Activated CD4-positive, alpha-beta T cell treated with anti-CD3 and anti-CD28 coated beads for 36 hours (primary cell): ENCODE data around the gene TMEM119. TPM values are rescaled to one million over a fixed set of nuclear protein-coding genes. Genes with fewer than 3 reads are reported as not detected.
"Not testable (repeated sequence)": the region's sequence is repeated elsewhere in the genome, so short reads cannot be mapped to it uniquely, and the experiment has no call there.

Experiments
- ATAC-seq: fragments of 200-7000 bp; cut with Tn5 transposase; one replicate; pipeline ENCODE4 v1.10.0; 2021; ENCODE audit warnings: mild to moderate bottlenecking, moderate library complexity
- CTCF ChIA-PET: fragments of 350-600 bp; sonication (Branson Sonifier 250); formaldehyde crosslinking; loops from one replicate; lab custom pipeline; 2021; ENCODE audit warnings: antibody characterized with exemption; lab: Charles Lee
- POLR2A ChIA-PET: fragments of 350-600 bp; sonication (Branson Sonifier 250); formaldehyde crosslinking; loops from one replicate; lab custom pipeline; 2021; ENCODE audit warnings: antibody characterized with exemption, inconsistent platforms; lab: Charles Lee
- DNase-seq: peaks from one replicate; pipeline ENCODE4 v3.0.0-alpha.2; 2020
- H3K27ac Mint-ChIP-seq: one replicate; pipeline ENCODE4 v1.8.0; 2021; ENCODE audit warnings: mixed read lengths
- H3K27me3 Mint-ChIP-seq: one replicate; pipeline ENCODE4 v1.8.0; 2021; ENCODE audit warnings: mixed read lengths
- H3K36me3 Mint-ChIP-seq: one replicate; pipeline ENCODE4 v1.8.0; 2021; ENCODE audit warnings: low read depth, mixed read lengths
- H3K4me1 Mint-ChIP-seq: one replicate; pipeline ENCODE4 v1.8.0; 2021; ENCODE audit warnings: mixed read lengths
- H3K4me3 Mint-ChIP-seq: one replicate; pipeline ENCODE4 v1.8.0; 2021; ENCODE audit warnings: mild to moderate bottlenecking, moderate library complexity, mixed read lengths
- H3K9me3 Mint-ChIP-seq: one replicate; pipeline ENCODE4 v1.8.0; 2021; ENCODE audit warnings: low read depth, mixed read lengths
- intact Hi-C, 2 experiments: fragments of 100-400 bp; cut with DNase I in 1 of 2; cut with micrococcal nuclease in 1 of 2; formaldehyde crosslinking; loops; one replicate each; pipeline versions ENCODE4 v1.14.2 to v1.15.1; 2022 to 2024; cut with DNase I, micrococcal nuclease
- total RNA-seq, 2 experiments: library from RNA; stranded (reverse); gene quantifications; one replicate each; pipeline ENCODE4 v1.2.3, GENCODE V29; 2021

TMEM119 gene
- total RNA-seq, 2 experiments from 2014 or later: 0.21 to 0.28 TPM

GRCh38 chr12:108562348-108563135 is 35.3 kb downstream of the TMEM119 start, which contains the start of gene ISCU:
ISCU (plus strand) TSS chr12:108562596; CDS start chr12:108562623, 27 bp downstream.
- ATAC-seq: peak; percentile 57
- Mint-ChIP-seq H3K27me3 (no peaks in the 10 kb centered on the region), H3K4me1 (peaks cover 48% of the 10 kb centered on the region), H3K4me3 (peak within 1 kb of the TSS; percentile 100), H3K27ac (peak within 1 kb of the TSS; percentile 100), H3K9me3 (no peaks in the 10 kb centered on the region), H3K36me3 (peaks cover 47% of the 10 kb centered on the region)
- peak; percentile 99 for DNase-seq
- intact Hi-C loops: loop anchor here (1.0 to 10.0 kb wide), 24 partner anchors 11 to 1470 kb away; partner anchors contain the start of genes ALKBH2 (in 2 of the 2), CORO1C (in 2 of the 2), USP30 (in 2 of the 2) and CRY1 (in 1 of the 2)
- ChIA-PET CTCF (interaction anchor here (0.6 to 12.8 kb wide), 10 partner anchors 8 to 915 kb away, joined by 3 to 270 read pairs (median 5); partner anchors contain the start of genes KCTD10, SELPLG and UBE3B), POLR2A (interaction anchor here (0.6 to 1.7 kb wide), 8 partner anchors 11 to 804 kb away, joined by 3 to 7 read pairs (median 4); no protein-coding TSS in a partner anchor)

- ChIA-PET POLR2A (interaction anchor here (0.6 to 1.7 kb wide), 8 partner anchors 11 to 803 kb away, joined by 3 to 7 read pairs (median 4); no protein-coding TSS in a partner anchor), CTCF (interaction anchor here (0.6 to 12.8 kb wide), 10 partner anchors 9 to 915 kb away, joined by 3 to 270 read pairs (median 5); partner anchors contain the start of genes KCTD10, SELPLG and UBE3B)
- peaks cover 48% of the 10 kb centered on the region for H3K4me1 Mint-ChIP-seq
- intact Hi-C loops: loop anchor here (1.0 to 10.0 kb wide), 23 partner anchors 47 to 1470 kb away; partner anchors contain the start of genes CORO1C (in 2 of the 2), FICD (in 2 of the 2), MMAB (in 2 of the 2) and MVK (in 2 of the 2)
- peaks cover 44% of the 10 kb centered on the region for H3K36me3 Mint-ChIP-seq
- no peaks in the 10 kb centered on the region for H3K9me3 Mint-ChIP-seq
- DNase-seq: no peak
- H3K27ac Mint-ChIP-seq: peak overlapping the region; percentile 100
- H3K27me3 Mint-ChIP-seq: no peaks in the 10 kb centered on the region
- peak overlapping the region; percentile 100 for H3K4me3 Mint-ChIP-seq
- no peak for ATAC-seq
These were observed 36.0 kb downstream of the TMEM119 start for GRCh38 chr12:108561852-108562347.

DNA sequence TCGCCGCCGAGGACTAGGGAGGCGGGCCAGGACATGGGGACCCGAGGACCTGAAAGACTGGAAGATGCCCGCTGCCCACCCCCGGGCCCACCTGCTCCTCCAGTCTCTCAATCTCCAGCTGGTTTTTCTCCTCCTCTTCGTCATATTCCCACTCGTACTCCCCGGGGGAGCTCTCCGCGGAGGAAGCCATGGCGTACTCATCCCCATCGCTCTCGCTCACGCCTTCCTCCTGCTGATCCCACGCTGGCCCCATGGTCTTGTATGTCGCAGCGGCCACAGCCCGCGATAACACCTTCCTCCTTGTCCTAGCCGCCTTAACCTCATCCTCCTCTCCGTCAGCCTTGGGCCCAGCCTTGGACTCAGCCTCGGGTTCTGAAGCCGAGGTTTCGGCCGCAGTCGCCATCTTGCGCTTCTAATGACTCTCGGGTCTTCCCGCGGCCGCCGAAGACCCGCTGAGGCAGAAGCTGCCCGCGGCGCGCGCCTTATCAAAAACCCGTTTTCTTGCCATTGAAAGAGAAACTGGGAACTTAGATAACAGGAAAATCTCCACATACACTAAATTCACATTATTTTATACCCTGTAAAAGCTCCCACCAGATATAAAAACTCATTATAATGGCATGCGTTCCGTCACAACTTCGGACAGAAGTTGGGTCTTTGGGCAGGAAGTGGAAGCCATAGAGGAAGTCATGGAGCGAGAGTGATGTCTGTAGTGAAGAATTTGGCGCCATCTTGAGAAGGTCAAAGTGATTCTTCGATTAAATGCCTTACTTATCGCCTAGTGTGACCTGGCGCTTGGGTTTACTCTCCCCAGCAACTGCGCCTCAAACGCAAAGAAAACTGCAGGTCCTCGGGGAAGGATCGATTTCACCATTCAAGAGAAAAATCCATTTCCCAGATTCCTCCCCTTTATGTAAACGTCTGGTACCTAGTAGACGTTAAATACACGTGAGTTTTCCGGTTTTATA is 36.8 kb downstream of the TMEM119 start, which contains the start of gene SART3:
TSS of gene SART3 (minus strand) at position 422 of the 968 bp plus-strand sequence. CDS start at position 403, 19 bp downstream.
- CTCF ChIA-PET: interaction anchor here (1.0 to 12.8 kb wide), 5 partner anchors 15 to 243 kb away, joined by 3 to 270 read pairs (median 4); no protein-coding TSS in a partner anchor
- Mint-ChIP-seq H3K4me3 (peak within 1 kb of the TSS; percentile 100), H3K9me3 (no peaks in the 10 kb centered on the region), H3K27me3 (no peaks in the 10 kb centered on the region), H3K36me3 (peaks cover 35% of the 10 kb centered on the region), H3K4me1 (peaks cover 50% of the 10 kb centered on the region), H3K27ac (peak within 1 kb of the TSS; percentile 100)
- DNase-seq: peak; percentile 90
- ATAC-seq: peak; percentile 48
- intact Hi-C loops: loop anchor here (1.0 to 10.0 kb wide), 14 partner anchors 46 to 1469 kb away; partner anchors contain the start of genes FICD (in 2 of the 2), MMAB (in 2 of the 2), MVK (in 2 of the 2) and SSH1 (in 2 of the 2)
- POLR2A ChIA-PET: interaction anchor here (0.8 to 2.7 kb wide), 3 partner anchors 7 to 70 kb away, joined by 3 to 10 read pairs (median 7); no protein-coding TSS in a partner anchor

DNA sequence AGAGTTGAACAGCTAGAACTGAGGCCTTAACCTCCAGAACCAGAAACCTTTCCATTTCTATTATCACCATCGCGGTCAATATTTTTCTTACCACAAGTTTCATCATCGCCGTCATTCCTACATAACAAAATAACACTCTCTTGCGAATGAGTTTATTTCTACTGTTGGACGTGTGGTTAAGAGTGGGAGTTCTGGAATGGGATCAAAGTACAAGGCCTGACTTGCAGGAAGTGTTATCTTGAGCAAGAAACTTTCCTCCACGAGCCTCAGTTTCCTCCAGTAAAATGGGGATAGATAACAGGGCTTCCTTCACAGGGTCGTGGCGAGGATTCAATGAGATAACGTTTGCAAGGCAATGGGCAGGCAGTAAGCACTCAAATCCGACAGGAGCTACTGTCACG is 37.6 kb downstream of the TMEM119 start:
- POLR2A ChIA-PET: interaction anchor here (0.7 to 2.7 kb wide), 3 partner anchors 8 to 1464 kb away, joined by 3 to 10 read pairs (median 3); no protein-coding TSS in a partner anchor
- H3K27ac Mint-ChIP-seq: peak overlapping the region; percentile 100
- no peaks in the 10 kb centered on the region for H3K27me3 Mint-ChIP-seq
- H3K9me3 Mint-ChIP-seq: no peaks in the 10 kb centered on the region
- CTCF ChIA-PET: interaction anchor here (0.9 to 12.8 kb wide), 6 partner anchors 16 to 243 kb away, joined by 3 to 270 read pairs (median 4); no protein-coding TSS in a partner anchor
- DNase-seq (no peak), ATAC-seq (no peak)
- peaks cover 50% of the 10 kb centered on the region for H3K4me1 Mint-ChIP-seq
- H3K4me3 Mint-ChIP-seq: peak overlapping the region; percentile 100
- intact Hi-C loops: loop anchor here (2.0 to 10.0 kb wide), 10 partner anchors 46 to 1468 kb away; partner anchors contain the start of genes MMAB (in 2 of the 2), MVK (in 2 of the 2), CORO1C (in 1 of the 2) and CRY1 (in 1 of the 2)
- H3K36me3 Mint-ChIP-seq: peaks cover 29% of the 10 kb centered on the region

GRCh38 chr12:108559748-108560147 is 38.1 kb downstream of the TMEM119 start:
- H3K27me3 Mint-ChIP-seq: no peaks in the 10 kb centered on the region
- no peaks in the 10 kb centered on the region for H3K9me3 Mint-ChIP-seq
- ATAC-seq (no peak), DNase-seq (peak; percentile 21)
- peaks cover 28% of the 10 kb centered on the region for H3K36me3 Mint-ChIP-seq
- POLR2A ChIA-PET: interaction anchor here (0.7 to 2.7 kb wide), 2 partner anchors 9 to 1464 kb away, joined by 3 to 10 read pairs; no protein-coding TSS in a partner anchor
- CTCF ChIA-PET: interaction anchor here (0.9 to 12.8 kb wide), 4 partner anchors 47 to 244 kb away, joined by 3 to 270 read pairs (median 5); no protein-coding TSS in a partner anchor
- H3K4me3 Mint-ChIP-seq: peak overlapping the region; percentile 100
- intact Hi-C loops: loop anchor here (2.0 to 10.0 kb wide), 10 partner anchors 45 to 1467 kb away; partner anchors contain the start of genes MMAB (in 2 of the 2), MVK (in 2 of the 2), CORO1C (in 1 of the 2) and CRY1 (in 1 of the 2)
- peaks cover 52% of the 10 kb centered on the region for H3K4me1 Mint-ChIP-seq
- peak overlapping the region; percentile 100 for H3K27ac Mint-ChIP-seq

DNA sequence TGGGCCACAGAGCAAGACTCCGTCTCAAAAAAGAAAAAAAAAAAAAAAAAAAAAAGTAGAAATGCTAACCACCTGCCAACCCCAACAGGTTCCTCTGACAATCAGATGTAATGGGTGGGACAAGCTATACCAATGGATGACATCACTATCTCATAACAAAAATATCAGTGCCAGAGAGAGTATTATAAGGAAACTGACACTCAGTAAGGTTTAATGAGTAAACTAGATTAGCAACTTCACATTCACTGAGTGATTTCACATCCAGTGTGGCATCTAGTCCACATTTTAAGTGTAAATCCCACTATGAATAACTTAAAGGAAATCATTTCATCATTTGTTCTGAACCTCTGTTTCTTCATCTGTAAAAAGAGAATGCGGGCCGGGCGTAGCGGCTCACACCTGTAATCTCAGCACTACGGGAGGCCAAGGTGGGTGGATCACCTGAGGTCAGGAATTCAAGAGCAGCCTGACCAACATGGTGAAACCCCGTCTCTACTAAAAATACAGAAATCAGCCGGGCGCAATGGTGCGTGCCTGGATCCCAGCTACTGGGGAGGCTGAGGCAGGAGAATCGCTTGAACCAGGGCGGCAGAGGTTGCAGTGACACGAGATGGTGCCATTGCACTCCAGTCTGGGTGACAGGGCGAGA is 38.8 kb downstream of the TMEM119 start:
- peaks cover 24% of the 10 kb centered on the region for H3K36me3 Mint-ChIP-seq
- no peaks in the 10 kb centered on the region for H3K27me3 Mint-ChIP-seq
- DNase-seq (peak; percentile 57), ATAC-seq (peak; percentile 5)
- intact Hi-C loops: no loop called here
- H3K4me3 Mint-ChIP-seq: peak overlapping the region; percentile 100
- peaks cover 52% of the 10 kb centered on the region for H3K4me1 Mint-ChIP-seq
- ChIA-PET POLR2A (interaction anchor here (2.7 kb wide), 1 partner anchor 9 kb away, joined by 10 read pairs; no protein-coding TSS in a partner anchor), CTCF (interaction anchor here (1.0 to 12.8 kb wide), 2 partner anchors 60 to 76 kb away, joined by 3 to 270 read pairs; no protein-coding TSS in a partner anchor)
- H3K9me3 Mint-ChIP-seq: no peaks in the 10 kb centered on the region
- H3K27ac Mint-ChIP-seq: peak overlapping the region; percentile 100

- Mint-ChIP-seq H3K36me3 (peaks cover 26% of the 10 kb centered on the region), H3K4me1 (peaks cover 80% of the 10 kb centered on the region)
- H3K4me3 Mint-ChIP-seq, H3K9me3 Mint-ChIP-seq, DNase-seq, intact Hi-C loops, H3K27me3 Mint-ChIP-seq, H3K27ac Mint-ChIP-seq, ATAC-seq: not testable (repeated sequence)
- POLR2A ChIA-PET: interaction anchor here (0.7 kb wide), 1 partner anchor 99 kb away, joined by 4 read pairs; no protein-coding TSS in a partner anchor
- CTCF ChIA-PET: interaction anchor here (2.5 kb wide), 1 partner anchor 62 kb away, joined by 7 read pairs; no protein-coding TSS in a partner anchor
These were observed 42.5 kb downstream of the TMEM119 start for GRCh38 chr12:108555383-108555782.

- Mint-ChIP-seq H3K27ac (no peak overlapping the region), H3K4me3 (no peak overlapping the region), H3K27me3 (no peaks in the 10 kb centered on the region), H3K9me3 (no peaks in the 10 kb centered on the region), H3K4me1 (peaks cover 75% of the 10 kb centered on the region), H3K36me3 (peaks cover 25% of the 10 kb centered on the region)
- CTCF ChIA-PET: interaction anchor here (0.9 kb wide), 1 partner anchor 67 kb away, joined by 3 read pairs; no protein-coding TSS in a partner anchor
- intact Hi-C loops: no loop called here
- POLR2A ChIA-PET: no interaction called here
- ATAC-seq (no peak), DNase-seq (no peak)
These were observed 44.1 kb downstream of the TMEM119 start for GRCh38 chr12:108553799-108554198.

DNA sequence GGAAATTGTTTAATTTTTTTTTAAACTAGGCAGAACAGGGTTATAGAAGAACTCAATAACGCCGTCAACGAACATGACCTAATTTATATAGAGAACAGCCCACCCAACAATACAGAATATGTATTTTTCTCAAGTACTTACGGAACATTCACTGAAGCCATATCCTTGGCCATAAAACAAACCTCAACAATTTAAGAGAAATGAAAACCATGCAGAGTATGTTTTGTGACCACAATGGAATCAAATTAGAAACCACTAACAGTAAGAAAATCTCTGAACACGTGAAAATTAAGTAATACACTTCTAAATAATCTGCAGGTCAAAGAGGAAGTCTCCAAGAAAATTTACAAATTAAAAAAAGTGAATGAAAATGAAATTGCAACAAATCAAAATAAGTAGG is 46.3 kb downstream of the TMEM119 start:
- H3K4me1 Mint-ChIP-seq: peaks cover 58% of the 10 kb centered on the region
- peak overlapping the region; percentile 24 for H3K4me3 Mint-ChIP-seq
- no peak for DNase-seq
- ATAC-seq: no peak
- H3K9me3 Mint-ChIP-seq: no peaks in the 10 kb centered on the region
- CTCF ChIA-PET: interaction anchor here (1.0 kb wide), 1 partner anchor 39 kb away, joined by 3 read pairs; no protein-coding TSS in a partner anchor
- H3K27me3 Mint-ChIP-seq: no peaks in the 10 kb centered on the region
- POLR2A ChIA-PET: no interaction called here
- intact Hi-C loops: no loop called here
- H3K36me3 Mint-ChIP-seq: peaks cover 28% of the 10 kb centered on the region
- no peak overlapping the region for H3K27ac Mint-ChIP-seq
